PFSK-1 (cell line): ENCODE data around the gene BIK.

Experiments
- FOXP2 ChIP-seq: optimal IDR thresholded peaks from 2 replicates; pipeline ENCODE3; 2011; ENCODE audit warnings: borderline replicate concordance, control low read depth, inconsistent platforms; ENCODE audit not compliant: insufficient read depth; ENCODE audit errors: extremely low read length, extremely low read depth
- POLR2AphosphoS5 ChIP-seq: IDR thresholded peaks from 2 replicates; pipeline ENCODE4 v1.6.1; 2012; ENCODE audit warnings: low read depth, mild to moderate bottlenecking, control low read depth, low read length, moderate library complexity
- SIN3A ChIP-seq: IDR thresholded peaks from 2 replicates; pipeline ENCODE4 v1.6.1; 2012; ENCODE audit warnings: mild to moderate bottlenecking, low read length, moderate library complexity, borderline replicate concordance; ENCODE audit not compliant: insufficient read depth
- TAF1 ChIP-seq: IDR thresholded peaks from 2 replicates; pipeline ENCODE4 v1.6.1; 2012; ENCODE audit warnings: low read length, control low read depth, borderline replicate concordance; ENCODE audit not compliant: insufficient read depth
- TF ChIP-seq, protein P1 (sequence below), 2 experiments: IDR thresholded peaks; 2 replicates each; pipeline versions ENCODE4 v1.6.1 to v1.8.0; 2011 to 2012; ENCODE audit warnings: low read depth in 2 of 2, low read length in 2 of 2, control low read depth in 1 of 2, inconsistent platforms in 1 of 2, mild to moderate bottlenecking in 1 of 2, moderate library complexity in 1 of 2; ENCODE audit not compliant: insufficient read depth in 1 of 2

Gene BIK

DNA sequence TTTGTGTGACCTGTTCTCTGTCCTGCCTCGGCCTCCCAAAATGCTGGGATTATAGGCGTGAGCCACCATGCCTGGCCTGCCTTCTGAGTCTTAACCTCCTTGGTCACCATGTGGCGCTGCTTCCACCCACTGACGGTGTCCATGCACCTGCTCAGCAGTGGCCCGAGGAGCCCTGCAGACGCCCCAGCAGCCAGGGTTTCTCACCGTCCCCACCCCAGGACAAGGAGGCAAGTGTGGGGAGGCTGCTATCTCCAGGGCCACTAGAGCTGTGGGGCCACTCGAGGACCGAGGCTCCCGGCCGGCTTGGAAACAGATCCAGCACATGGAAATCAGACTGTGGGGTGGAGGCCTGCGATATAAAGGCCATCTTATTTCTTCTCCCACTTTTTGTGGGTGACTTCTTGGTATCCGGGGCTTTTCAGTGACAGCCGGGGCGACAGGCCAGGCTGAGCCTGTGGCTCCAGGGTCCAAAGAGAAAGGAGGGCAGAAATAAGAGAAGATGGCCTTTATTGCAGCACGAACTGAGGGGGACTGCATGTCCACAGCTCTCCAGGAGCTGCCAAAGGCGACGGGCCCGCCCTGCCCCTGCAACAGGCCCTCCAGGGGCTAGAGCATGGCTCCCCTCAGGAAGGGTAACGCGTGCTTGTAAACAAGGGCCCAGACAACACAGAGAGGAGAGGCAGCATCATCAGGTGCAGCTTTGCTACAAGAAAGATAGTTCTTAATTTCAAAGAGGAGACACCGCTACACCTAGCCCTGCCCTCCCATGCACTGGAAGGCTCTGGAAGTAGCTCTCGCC is 55.8 kb downstream of the BIK start:
- TF ChIP-seq, protein P1, sequence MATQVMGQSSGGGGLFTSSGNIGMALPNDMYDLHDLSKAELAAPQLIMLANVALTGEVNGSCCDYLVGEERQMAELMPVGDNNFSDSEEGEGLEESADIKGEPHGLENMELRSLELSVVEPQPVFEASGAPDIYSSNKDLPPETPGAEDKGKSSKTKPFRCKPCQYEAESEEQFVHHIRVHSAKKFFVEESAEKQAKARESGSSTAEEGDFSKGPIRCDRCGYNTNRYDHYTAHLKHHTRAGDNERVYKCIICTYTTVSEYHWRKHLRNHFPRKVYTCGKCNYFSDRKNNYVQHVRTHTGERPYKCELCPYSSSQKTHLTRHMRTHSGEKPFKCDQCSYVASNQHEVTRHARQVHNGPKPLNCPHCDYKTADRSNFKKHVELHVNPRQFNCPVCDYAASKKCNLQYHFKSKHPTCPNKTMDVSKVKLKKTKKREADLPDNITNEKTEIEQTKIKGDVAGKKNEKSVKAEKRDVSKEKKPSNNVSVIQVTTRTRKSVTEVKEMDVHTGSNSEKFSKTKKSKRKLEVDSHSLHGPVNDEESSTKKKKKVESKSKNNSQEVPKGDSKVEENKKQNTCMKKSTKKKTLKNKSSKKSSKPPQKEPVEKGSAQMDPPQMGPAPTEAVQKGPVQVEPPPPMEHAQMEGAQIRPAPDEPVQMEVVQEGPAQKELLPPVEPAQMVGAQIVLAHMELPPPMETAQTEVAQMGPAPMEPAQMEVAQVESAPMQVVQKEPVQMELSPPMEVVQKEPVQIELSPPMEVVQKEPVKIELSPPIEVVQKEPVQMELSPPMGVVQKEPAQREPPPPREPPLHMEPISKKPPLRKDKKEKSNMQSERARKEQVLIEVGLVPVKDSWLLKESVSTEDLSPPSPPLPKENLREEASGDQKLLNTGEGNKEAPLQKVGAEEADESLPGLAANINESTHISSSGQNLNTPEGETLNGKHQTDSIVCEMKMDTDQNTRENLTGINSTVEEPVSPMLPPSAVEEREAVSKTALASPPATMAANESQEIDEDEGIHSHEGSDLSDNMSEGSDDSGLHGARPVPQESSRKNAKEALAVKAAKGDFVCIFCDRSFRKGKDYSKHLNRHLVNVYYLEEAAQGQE (IDR thresholded peaks at IDR 0.05; ENCODE audit: insufficient read depth in 1 of 2, low read depth in 2 of 2, low read length in 2 of 2): no peak
- no peak for TF ChIP-seq POLR2AphosphoS5
- TF ChIP-seq TAF1: no peak
- TF ChIP-seq SIN3A: no peak
- TF ChIP-seq FOXP2: no peak

DNA sequence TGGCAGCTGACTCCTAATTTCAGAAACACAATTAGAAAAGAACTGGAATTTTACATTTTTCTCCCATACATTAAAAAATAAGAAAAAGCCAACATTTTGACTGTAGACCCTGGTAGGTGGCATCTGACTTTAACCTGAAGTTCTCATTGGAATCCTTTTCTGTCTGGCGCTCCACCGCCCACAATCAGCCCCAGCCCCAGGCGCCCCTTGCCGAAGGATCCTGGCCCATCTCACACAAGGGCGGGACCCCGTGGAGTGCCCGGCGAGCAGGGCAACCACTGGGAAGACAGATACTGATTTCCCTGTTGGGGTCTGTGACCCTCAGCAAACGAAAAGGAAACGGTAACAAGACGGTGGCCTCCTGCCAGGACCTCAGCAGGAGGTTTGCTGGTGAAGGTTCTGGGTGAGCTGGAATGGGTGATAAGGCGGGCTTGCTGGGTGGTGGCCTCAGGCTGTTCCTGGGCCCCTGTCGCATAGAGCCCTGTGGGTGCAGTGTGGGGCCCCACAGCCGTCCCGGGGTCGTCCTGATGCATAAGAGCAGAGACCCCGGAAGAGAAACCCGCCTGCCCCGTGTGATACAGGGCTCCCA is 56.5 kb downstream of the BIK start:
- TF ChIP-seq, protein P1 (IDR thresholded peaks at IDR 0.05; ENCODE audit: insufficient read depth in 1 of 2, low read depth in 2 of 2, low read length in 2 of 2): no peak
- TF ChIP-seq SIN3A (no peak), FOXP2 (no peak), POLR2AphosphoS5 (no peak), TAF1 (no peak)

DNA sequence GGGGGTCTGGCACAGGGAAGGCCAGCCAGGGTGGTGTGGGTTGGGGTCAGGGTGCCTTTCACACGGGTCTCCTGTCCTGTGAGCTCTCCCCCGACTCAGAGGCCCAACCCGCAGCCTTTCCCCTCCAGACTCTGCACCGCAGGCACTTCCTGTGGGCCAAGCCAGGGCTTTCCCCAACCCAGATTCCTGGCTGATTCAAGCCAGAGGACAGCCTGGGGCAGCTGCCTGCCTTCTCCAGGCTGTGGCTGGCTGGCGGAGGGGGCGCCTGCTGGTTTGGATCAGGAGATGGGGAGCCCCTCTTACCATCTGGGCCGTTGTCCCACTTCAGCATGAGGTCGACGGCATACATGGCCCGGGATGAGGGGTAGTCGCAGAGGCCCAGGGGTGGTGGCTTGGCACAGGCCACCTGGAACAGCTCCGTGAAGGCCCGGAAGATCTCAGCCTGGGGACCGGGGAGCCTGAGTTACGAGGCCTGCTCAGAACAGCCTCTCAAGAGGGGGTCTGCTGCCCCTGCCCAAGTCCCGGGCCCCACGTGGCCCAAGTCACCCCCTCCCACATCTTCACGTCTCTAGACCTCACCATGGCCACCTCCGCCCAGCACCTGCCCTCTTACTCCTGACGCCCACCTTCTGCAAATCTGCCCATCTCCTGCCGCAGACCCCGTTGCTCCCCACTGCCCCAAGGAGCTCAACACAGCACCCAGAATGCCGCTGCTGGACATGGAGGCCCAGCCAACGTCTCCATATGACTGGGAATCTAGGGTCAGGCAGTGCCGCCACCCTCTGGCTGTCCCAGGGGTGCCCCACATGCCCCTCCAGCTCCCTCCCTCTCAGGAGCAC is 58.1 kb downstream of the BIK start:
- TF ChIP-seq POLR2AphosphoS5 (no peak), TAF1 (no peak), FOXP2 (no peak), SIN3A (no peak)
- TF ChIP-seq, protein P1 (IDR thresholded peaks at IDR 0.05; ENCODE audit: insufficient read depth in 1 of 2, low read depth in 2 of 2, low read length in 2 of 2): no peak

DNA sequence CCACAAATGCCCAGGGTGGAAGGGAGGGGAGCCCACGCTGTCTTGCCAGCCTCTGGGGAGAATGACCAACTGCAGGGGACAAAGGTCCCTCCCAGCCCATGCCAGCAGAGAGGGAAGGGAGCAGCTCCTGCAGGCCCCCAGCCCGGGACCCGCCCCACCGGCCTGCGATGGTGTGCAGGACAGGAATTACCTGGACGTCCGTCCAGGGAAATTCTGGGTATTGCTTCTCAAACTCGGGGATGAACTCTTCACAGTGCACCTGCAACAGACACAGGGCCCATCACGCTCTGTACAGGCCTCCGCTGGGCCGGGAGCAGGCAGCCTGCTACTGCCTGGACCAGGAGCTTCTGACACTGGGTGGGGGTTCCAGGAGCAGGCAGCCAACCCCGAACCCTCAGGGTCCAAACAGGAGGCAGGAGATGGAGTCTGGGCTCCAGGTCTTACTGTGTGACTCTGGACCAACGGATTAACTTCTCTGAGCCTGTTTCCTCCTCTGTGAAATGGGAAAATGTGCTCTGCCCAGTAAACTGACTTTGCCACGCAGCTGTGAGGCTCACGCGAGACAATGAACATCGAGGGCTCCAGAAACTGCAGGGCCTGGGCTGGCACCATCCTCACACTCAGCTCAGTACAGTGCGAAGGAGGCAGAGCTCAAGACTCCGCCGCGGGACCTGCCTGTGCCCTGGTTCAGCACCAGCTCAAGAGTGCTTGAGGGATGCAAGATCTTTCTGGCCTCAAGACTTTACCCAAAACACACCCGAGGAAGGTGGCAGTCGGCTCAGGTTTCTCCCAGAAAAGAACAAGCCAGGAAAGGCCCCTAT is 59.0 kb downstream of the BIK start:
- TF ChIP-seq POLR2AphosphoS5: no peak
- TF ChIP-seq TAF1: no peak
- TF ChIP-seq, protein P1 (IDR thresholded peaks at IDR 0.05; ENCODE audit: insufficient read depth in 1 of 2, low read depth in 2 of 2, low read length in 2 of 2): no peak
- no peak for TF ChIP-seq SIN3A
- no peak for TF ChIP-seq FOXP2
